Body of pancreas (tissue), 4 donors: ENCODE data around the gene RPTOR. TPM values are rescaled to one million over a fixed set of nuclear protein-coding genes. Genes with fewer than 3 reads are reported as not detected.

ENCODE experiments used
- ATAC-seq: fragments of 150-250 bp; one replicate; pipeline ENCODE4 v1.9.1; 2016
- DNase-seq, 4 donors: peaks; one replicate each; pipeline ENCODE4 v3.0.0-alpha.2; 2019
- H3K27ac ChIP-seq, 4 donors: fragments of 200-600 bp; sonication (generic); 1 replicate in 3 of 4; 2 replicates in 1 of 4; pipeline versions ENCODE4 v1.5.1 to v1.6.1; 2016 to 2019; ENCODE audit warnings: mild to moderate bottlenecking in 1 of 4, mixed read lengths in 1 of 4, moderate library complexity in 1 of 4
- H3K27me3 ChIP-seq, 2 donors: fragments of 200-600 bp; sonication (generic); one replicate each; pipeline ENCODE4 v1.6.0; 2016; ENCODE audit warnings: mild to moderate bottlenecking in 1 of 2
- H3K36me3 ChIP-seq, 2 donors: fragments of 200-600 bp; sonication (generic); replicated peaks in 1 of 2; 2 replicates each; pipeline ENCODE4 v1.5.1; 2016; ENCODE audit warnings: low read depth in 2 of 2; ENCODE audit not compliant: insufficient read depth in 1 of 2
- H3K4me1 ChIP-seq: fragments of 200-600 bp; sonication (generic); one replicate; pipeline ENCODE4 v1.6.0; 2016
- H3K4me3 ChIP-seq, 2 donors: fragments of 200-600 bp; sonication (generic); 1 replicate in 1 of 2; 2 replicates in 1 of 2; pipeline ENCODE4 v1.5.1; 2016 to 2019
- H3K9me3 ChIP-seq, 3 donors: fragments of 200-600 bp; sonication (generic); 1 replicate in 2 of 3; 2 replicates in 1 of 3; pipeline ENCODE4 v1.5.1; 2016
- CTCF ChIP-seq, 7 experiments: fragments of 450-650 bp in 4 of 7; fragments of 200-600 bp in 3 of 7; sonication (generic) in 3 of 7; IDR thresholded peaks; one replicate each; pipeline ENCODE4 v1.5.1; 2016 to 2019; ENCODE audit warnings: antibody characterized with exemption in 7 of 7
- POLR2A ChIP-seq, 3 donors: fragments of 450-650 bp; IDR thresholded peaks; one replicate each; pipeline ENCODE4 v1.6.1; 2016; ENCODE audit warnings: antibody characterized with exemption in 3 of 3, mild to moderate bottlenecking in 2 of 3
- WGBS, 2 donors: methylation state at CpG; one replicate each; pipeline ENCODE4 v1.1.5; 2017; 5-methylcytosine and 5-hydroxymethylcytosine counted together
- intact Hi-C: fragments of 100-400 bp; cut with DNase I; formaldehyde crosslinking; loops from one replicate; pipeline ENCODE4 v1.15.1; 2023
- total RNA-seq, 2 donors: library from RNA; depleted of rRNA; stranded (reverse); fragments of >200 nt; gene quantifications; one replicate each; pipeline ENCODE4 v1.1.0, GENCODE V29; 2016

The RPTOR gene
- total RNA-seq, 2 donors from 2014 or later, result 22.3 to 34.3 TPM

GRCh38 chr17:80749611-80750010 is 205.0 kb downstream of the RPTOR start:
- intact Hi-C loops, result no loop called here
- no peak for DNase-seq
- Histone ChIP-seq H3K4me3 (no peak overlapping the region), H3K27ac (no peak overlapping the region), H3K36me3 (peaks cover 0 to under 1% of the 10 kb centered on the region in 2 donors), H3K27me3 (no peaks in the 10 kb centered on the region), H3K4me1 (no peaks in the 10 kb centered on the region), H3K9me3 (no peaks in the 10 kb centered on the region)
- TF ChIP-seq POLR2A (IDR thresholded peaks at IDR 0.05) (no peak), CTCF (IDR thresholded peaks at IDR 0.05) (no peak)
- ATAC-seq, result no peak
- 94 to 96% methylated on average over 3 of the region's 3 CpGs for WGBS, 2 donors

GRCh38 chr17:80750263-80750662 is 205.6 kb downstream of the RPTOR start:
- Histone ChIP-seq H3K27me3 (no peaks in the 10 kb centered on the region), H3K4me3 (no peak overlapping the region), H3K4me1 (no peaks in the 10 kb centered on the region), H3K9me3 (no peaks in the 10 kb centered on the region), H3K36me3 (peaks cover 0 to 3% of the 10 kb centered on the region in 2 donors), H3K27ac (no peak overlapping the region)
- TF ChIP-seq POLR2A (IDR thresholded peaks at IDR 0.05) (no peak), CTCF (IDR thresholded peaks at IDR 0.05) (no peak)
- intact Hi-C loops, result no loop called here
- ATAC-seq, result no peak
- WGBS, 2 donors, result 77 to 84% methylated on average over 13 of the region's 14 CpGs
- DNase-seq, result no peak

- Histone ChIP-seq H3K4me3 (no peak overlapping the region), H3K4me1 (no peaks in the 10 kb centered on the region), H3K9me3 (no peaks in the 10 kb centered on the region), H3K27ac (no peak overlapping the region), H3K36me3 (peaks cover 0 to 3% of the 10 kb centered on the region in 2 donors), H3K27me3 (no peaks in the 10 kb centered on the region)
- TF ChIP-seq POLR2A (IDR thresholded peaks at IDR 0.05) (no peak), CTCF (IDR thresholded peaks at IDR 0.05) (no peak)
- ATAC-seq, result no peak
- intact Hi-C loops, result no loop called here
- peak in 1 of 4 donors; percentile 36 for DNase-seq
- WGBS, 2 donors, result 91 to 92% methylated on average over 28 to 30 of the region's 30 CpGs
Observed at GRCh38 chr17:80751070-80751945, 206.7 kb downstream of the RPTOR start.

GRCh38 chr17:80751946-80752581 is 207.4 kb downstream of the RPTOR start:
- TF ChIP-seq CTCF (IDR thresholded peaks at IDR 0.05), result no peak
- no peak for TF ChIP-seq POLR2A (IDR thresholded peaks at IDR 0.05)
- DNase-seq (no peak), ATAC-seq (no peak)
- no peak overlapping the region for H3K4me3 ChIP-seq
- no peaks in the 10 kb centered on the region for H3K9me3 ChIP-seq
- WGBS, 2 donors, result 83 to 91% methylated on average over 6 of the region's 6 CpGs
- no peak overlapping the region for H3K27ac ChIP-seq
- no peaks in the 10 kb centered on the region for H3K4me1 ChIP-seq
- H3K27me3 ChIP-seq, result no peaks in the 10 kb centered on the region
- intact Hi-C loops, result no loop called here
- H3K36me3 ChIP-seq, result peaks cover 0 to 3% of the 10 kb centered on the region in 2 donors
